Activated CD8-positive, alpha-beta memory T cell treated with anti-CD3 and anti-CD28 coated beads, Interleukin-2, amount 50 U/mL, for 24 hours (primary cell): ENCODE data around the gene PDLIM7.
"Not testable (repeated sequence)": the region's sequence is repeated elsewhere in the genome, so short reads cannot be mapped to it uniquely, and the experiment has no call there.

Source experiments
- DNase-seq: peaks from one replicate; pipeline ENCODE4 v3.0.0-alpha.2; 2020; ENCODE audit errors: extremely low read depth

Gene PDLIM7

GRCh38 chr5:177491429-177491945 is 5.9 kb downstream of the PDLIM7 start:
- DNase-seq = no peak

- DNase-seq = no peak
These were observed 6.4 kb downstream of the PDLIM7 start for GRCh38 chr5:177490992-177491391.

- no peak for DNase-seq
These were observed 7.0 kb downstream of the PDLIM7 start for GRCh38 chr5:177490311-177490991.

GRCh38 chr5:177489119-177489716 is 8.2 kb downstream of the PDLIM7 start:
- DNase-seq = no peak

GRCh38 chr5:177487975-177488374 is 9.4 kb downstream of the PDLIM7 start:
- no peak for DNase-seq

- DNase-seq = no peak
These were observed 10.3 kb downstream of the PDLIM7 start for GRCh38 chr5:177487144-177487543.

GRCh38 chr5:177486256-177486655 is 11.1 kb downstream of the PDLIM7 start:
- DNase-seq = no peak

- not testable (repeated sequence) for DNase-seq
These were observed 11.7 kb downstream of the PDLIM7 start for GRCh38 chr5:177485753-177486152.

GRCh38 chr5:177484902-177485549 is 12.4 kb downstream of the PDLIM7 start:
- no peak for DNase-seq

GRCh38 chr5:177483994-177484901 is 13.2 kb downstream of the PDLIM7 start:
- no peak for DNase-seq

- DNase-seq = no peak
These were observed 14.4 kb downstream of the PDLIM7 start for GRCh38 chr5:177483042-177483441.

- no peak for DNase-seq
These were observed 15.0 kb downstream of the PDLIM7 start for GRCh38 chr5:177482359-177482795.

GRCh38 chr5:177479774-177480173 is 17.6 kb downstream of the PDLIM7 start:
- no peak for DNase-seq

- no peak for DNase-seq
These were observed 18.4 kb downstream of the PDLIM7 start for GRCh38 chr5:177478711-177479646.

- no peak for DNase-seq
These were observed 19.5 kb downstream of the PDLIM7 start for GRCh38 chr5:177477701-177478477.

GRCh38 chr5:177476531-177477233 is 20.7 kb downstream of the PDLIM7 start:
- DNase-seq = no peak

GRCh38 chr5:177475563-177476427 is 21.6 kb downstream of the PDLIM7 start:
- no peak for DNase-seq

GRCh38 chr5:177474846-177475562 is 22.4 kb downstream of the PDLIM7 start:
- DNase-seq = no peak
